ENCODE measurements around the gene SOX10.
A peak's percentile ranks its signal among the peaks of the same experiment; 100 is the strongest.
"Not testable (repeated sequence)": the region's sequence is repeated elsewhere in the genome, so short reads cannot be mapped to it uniquely, and the experiment has no call there.

The SOX10 gene

GRCh38 chr22:37967637-37968451, 16.5 kb downstream of the SOX10 start:
- no peak for DNase-seq (ENCODE audit: low read depth)
- H3K4me3 ChIP-seq (ENCODE audit: low read length) = no peak overlapping the region
- no peak for TF ChIP-seq CTCF (conservative IDR thresholded peaks at IDR 0.05; ENCODE audit: low read depth, low read length)

GRCh38 chr22:37967147-37967546, 17.2 kb downstream of the SOX10 start:
- TF ChIP-seq CTCF (conservative IDR thresholded peaks at IDR 0.05; ENCODE audit: low read depth, low read length) = no peak
- DNase-seq (ENCODE audit: low read depth) = no peak
- no peak overlapping the region for H3K4me3 ChIP-seq (ENCODE audit: low read length)

- peak; percentile 35 for DNase-seq (ENCODE audit: low read depth)
- TF ChIP-seq CTCF (conservative IDR thresholded peaks at IDR 0.05; ENCODE audit: low read depth, low read length) = no peak
- no peak overlapping the region for H3K4me3 ChIP-seq (ENCODE audit: low read length)
Observed at GRCh38 chr22:37965940-37966664, 18.3 kb downstream of the SOX10 start.

GRCh38 chr22:37961062-37961461, 23.3 kb downstream of the SOX10 start:
- DNase-seq (ENCODE audit: low read depth) = no peak
- H3K4me3 ChIP-seq (ENCODE audit: low read length) = no peak overlapping the region
- TF ChIP-seq CTCF (conservative IDR thresholded peaks at IDR 0.05; ENCODE audit: low read depth, low read length) = no peak

- DNase-seq (ENCODE audit: low read depth) = no peak
- no peak overlapping the region for H3K4me3 ChIP-seq (ENCODE audit: low read length)
- no peak for TF ChIP-seq CTCF (conservative IDR thresholded peaks at IDR 0.05; ENCODE audit: low read depth, low read length)
Observed at GRCh38 chr22:37959231-37959825, 25.0 kb downstream of the SOX10 start.

GRCh38 chr22:37957232-37957631, 27.1 kb downstream of the SOX10 start:
- TF ChIP-seq CTCF (conservative IDR thresholded peaks at IDR 0.05; ENCODE audit: low read depth, low read length) = no peak
- no peak for DNase-seq (ENCODE audit: low read depth)
- no peak overlapping the region for H3K4me3 ChIP-seq (ENCODE audit: low read length)

GRCh38 chr22:37955825-37956397, 28.4 kb downstream of the SOX10 start:
- not testable (repeated sequence) for DNase-seq (ENCODE audit: low read depth)

More at GRCh38 chr22:37955825-37956397, 28.4 kb downstream of the SOX10 start:
- not testable (repeated sequence) for H3K4me3 ChIP-seq (ENCODE audit: low read length)

Measured in retinal pigment epithelial cell (primary cell).